H1 (cell line): ENCODE measurements around the gene NTRK2. TPM values are rescaled to one million over a fixed set of nuclear protein-coding genes. Genes with fewer than 3 reads are reported as not detected.

ENCODE experiments used
- CTCF ChIA-PET: fragments of 300-600 bp; sonication (Branson Sonifier 250); formaldehyde crosslinking; loops from one replicate; lab custom pipeline; 2021; ENCODE audit not compliant: partially characterized antibody; lab: Charles Lee
- POLR2A ChIA-PET: fragments of 300-600 bp; sonication (Branson Sonifier 250); formaldehyde crosslinking; loops from one replicate; lab custom pipeline; 2021; ENCODE audit warnings: inconsistent platforms; ENCODE audit not compliant: partially characterized antibody; lab: Charles Lee
- DNase-seq, 2 experiments: peaks; one replicate each; pipeline versions ENCODE4 v3.0.0 to v3.0.0-alpha.2; 2010 to 2022; ENCODE audit warnings: low spot score in 2 of 2, low read depth in 1 of 2, mixed read lengths in 1 of 2
- FAIRE-seq: peaks from 2 replicates; lab custom pipeline; 2011; peaks lifted over from hg19 to GRCh38; lab: Jason Lieb, UNC
- H2AFZ ChIP-seq: 2 replicates; pipeline ENCODE4 v1.8.1; 2012; ENCODE audit warnings: low read length, inconsistent platforms
- H2AK5ac ChIP-seq: 2 replicates; pipeline ENCODE4 v1.6.1; 2013; ENCODE audit warnings: low read depth, low read length
- H2BK120ac ChIP-seq: replicated peaks from 2 replicates; pipeline ENCODE3; 2013; ENCODE audit warnings: low read depth, low read length, inconsistent platforms
- H2BK12ac ChIP-seq: 2 replicates; pipeline ENCODE4 v1.6.1; 2013; ENCODE audit warnings: low read depth, low read length
- H2BK15ac ChIP-seq: 2 replicates; pipeline ENCODE4 v1.6.1; 2013; ENCODE audit warnings: low read length
- H2BK20ac ChIP-seq: 2 replicates; pipeline ENCODE4 v1.6.1; 2013; ENCODE audit warnings: low read length
- H2BK5ac ChIP-seq: 2 replicates; pipeline ENCODE4 v1.6.1; 2013; ENCODE audit warnings: low read depth, low read length
- H3K14ac ChIP-seq: 2 replicates; pipeline ENCODE4 v1.6.1; 2013; ENCODE audit warnings: inconsistent platforms; ENCODE audit not compliant: insufficient read length
- H3K18ac ChIP-seq: 2 replicates; pipeline ENCODE4 v1.6.1; 2013; ENCODE audit warnings: low read length; ENCODE audit errors: extremely low read depth
- H3K23ac ChIP-seq: 2 replicates; pipeline ENCODE4 v1.6.1; 2013; ENCODE audit warnings: inconsistent platforms; ENCODE audit not compliant: insufficient read length
- H3K23me2 ChIP-seq: 2 replicates; pipeline ENCODE4 v1.6.1; 2013; ENCODE audit warnings: low read depth, low read length
- H3K27ac ChIP-seq: 2 replicates; pipeline ENCODE4 v1.6.1; 2011; ENCODE audit warnings: low read depth, low read length, inconsistent platforms
- H3K27me3 ChIP-seq, 4 experiments: replicated peaks in 1 of 4; 1 replicate in 1 of 4; 2 replicates in 3 of 4; pipeline versions ENCODE4 v1.6.1 to v1.8.1; 2011 to 2013; ENCODE audit warnings: low read length in 3 of 4, mild to moderate bottlenecking in 3 of 4, inconsistent platforms in 2 of 4, mixed read lengths in 2 of 4, moderate library complexity in 1 of 4; ENCODE audit not compliant: control insufficient read depth in 3 of 4, insufficient read depth in 3 of 4; ENCODE audit errors: extremely low read depth in 1 of 4
- H3K36me3 ChIP-seq, 4 experiments: 2 replicates each; pipeline versions ENCODE4 v1.6.1 to v1.8.1; 2011 to 2013; ENCODE audit warnings: mild to moderate bottlenecking in 4 of 4, low read length in 3 of 4, moderate library complexity in 2 of 4, control low read depth in 1 of 4, inconsistent platforms in 1 of 4; ENCODE audit not compliant: insufficient read depth in 4 of 4, control insufficient read depth in 2 of 4
- H3K4ac ChIP-seq: replicated peaks from 2 replicates; pipeline ENCODE3; 2013; ENCODE audit warnings: low read length, low read depth, mixed read lengths, inconsistent platforms; ENCODE audit not compliant: insufficient read length
- H3K4me1 ChIP-seq, 4 experiments: replicated peaks in 1 of 4; 1 replicate in 1 of 4; 2 replicates in 3 of 4; pipeline versions ENCODE4 v1.6.1 to v1.8.1; 2011 to 2013; ENCODE audit warnings: low read length in 3 of 4, inconsistent platforms in 2 of 4, mixed read lengths in 1 of 4; ENCODE audit not compliant: insufficient read depth in 4 of 4, control insufficient read depth in 3 of 4
- H3K4me2 ChIP-seq, 2 experiments: 2 replicates each; pipeline versions ENCODE4 v1.6.1 to v1.8.1; 2011 to 2013; ENCODE audit warnings: low read depth in 2 of 2, low read length in 2 of 2, control low read depth in 1 of 2, inconsistent platforms in 1 of 2, mild to moderate bottlenecking in 1 of 2; ENCODE audit not compliant: insufficient read depth in 1 of 2
- H3K4me3 ChIP-seq, 4 experiments: fragments of 200-600, 300-600 bp in 1 of 4; sonication (generic), shearing (Covaris generic), sonication (Bioruptor Twin) in 1 of 4; 2 replicates each; pipeline versions ENCODE4 v1.5.1 to v1.8.1; 2011 to 2016; ENCODE audit warnings: low read length in 4 of 4, low read depth in 3 of 4, control low read depth in 2 of 4, inconsistent platforms in 2 of 4, mild to moderate bottlenecking in 2 of 4, mixed read lengths in 1 of 4, moderate library complexity in 1 of 4; ENCODE audit not compliant: insufficient read depth in 2 of 4; ENCODE audit errors: extremely low read depth in 1 of 4
- H3K56ac ChIP-seq: replicated peaks from 2 replicates; pipeline ENCODE3; 2013; ENCODE audit warnings: low read depth, mild to moderate bottlenecking, mixed read lengths, low read length, inconsistent platforms; ENCODE audit not compliant: insufficient read length
- H3K79me1 ChIP-seq: 2 replicates; pipeline ENCODE4 v1.6.1; 2013; ENCODE audit warnings: low read depth, low read length, control low read depth
- H3K79me2 ChIP-seq, 2 experiments: 2 replicates each; pipeline versions ENCODE4 v1.6.1 to v1.8.1; 2012 to 2013; ENCODE audit warnings: low read length in 2 of 2, mild to moderate bottlenecking in 2 of 2, inconsistent platforms in 1 of 2; ENCODE audit not compliant: insufficient read depth in 2 of 2, control insufficient read depth in 1 of 2
- H3K9ac ChIP-seq, 4 experiments: replicated peaks in 1 of 4; 1 replicate in 1 of 4; 2 replicates in 3 of 4; pipeline versions ENCODE4 v1.6.1 to v1.8.1; 2011 to 2013; ENCODE audit warnings: low read depth in 3 of 4, low read length in 3 of 4, control low read depth in 2 of 4, mild to moderate bottlenecking in 2 of 4, moderate library complexity in 2 of 4, inconsistent platforms in 1 of 4; ENCODE audit errors: extremely low read depth in 1 of 4
- H3K9me3 ChIP-seq, 2 experiments: 2 replicates each; pipeline versions ENCODE4 v1.6.1 to v1.8.1; 2012 to 2013; ENCODE audit warnings: mild to moderate bottlenecking in 2 of 2, moderate library complexity in 2 of 2, control low read depth in 1 of 2, inconsistent platforms in 1 of 2, low read depth in 1 of 2, low read length in 1 of 2, mixed read lengths in 1 of 2; ENCODE audit not compliant: insufficient read depth in 2 of 2
- H4K20me1 ChIP-seq, 2 experiments: replicated peaks in 1 of 2; 2 replicates each; pipeline versions ENCODE3 to v1.8.1; 2011 to 2013; ENCODE audit warnings: inconsistent platforms in 2 of 2, low read length in 2 of 2, mild to moderate bottlenecking in 1 of 2; ENCODE audit not compliant: insufficient read depth in 2 of 2, control insufficient read depth in 1 of 2
- H4K5ac ChIP-seq: 2 replicates; pipeline ENCODE4 v1.6.1; 2013; ENCODE audit warnings: low read length, low read depth, mixed read lengths, inconsistent platforms; ENCODE audit not compliant: insufficient read length
- H4K8ac ChIP-seq: 2 replicates; pipeline ENCODE4 v1.8.0; 2013; ENCODE audit warnings: mild to moderate bottlenecking, moderate library complexity, low read length, inconsistent platforms; ENCODE audit not compliant: insufficient read depth; ENCODE audit errors: extremely low read depth
- H4K91ac ChIP-seq: replicated peaks from 2 replicates; pipeline ENCODE3; 2013; ENCODE audit warnings: low read length, mixed read lengths, inconsistent platforms; ENCODE audit not compliant: insufficient read length
- BACH1 ChIP-seq: IDR thresholded peaks from 2 replicates; pipeline ENCODE4 v1.6.1; 2012; ENCODE audit warnings: low read length, improper control_type of control experiment
- BRCA1 ChIP-seq: IDR thresholded peaks from 2 replicates; pipeline ENCODE4 v1.6.1; 2012; ENCODE audit warnings: low read depth, low read length, improper control_type of control experiment
- FOSL1 ChIP-seq: IDR thresholded peaks from 2 replicates; pipeline ENCODE4 v1.6.1; 2011; ENCODE audit warnings: mild to moderate bottlenecking, low read depth, low read length, moderate library complexity; ENCODE audit not compliant: insufficient read depth
- MAFK ChIP-seq: IDR thresholded peaks from 2 replicates; pipeline ENCODE4 v1.6.1; 2012; ENCODE audit warnings: low read depth, mild to moderate bottlenecking, improper control_type of control experiment, low read length
- NRF1 ChIP-seq: IDR thresholded peaks from 2 replicates; pipeline ENCODE4 v1.6.1; 2011; ENCODE audit warnings: mild to moderate bottlenecking, low read depth, low read length, improper control_type of control experiment
- POLR2AphosphoS5 ChIP-seq: IDR thresholded peaks from 2 replicates; pipeline ENCODE4 v1.6.1; 2011; ENCODE audit warnings: low read depth, low read length
- RFX5 ChIP-seq: IDR thresholded peaks from 2 replicates; pipeline ENCODE4 v1.6.1; 2011; ENCODE audit warnings: low read depth, low read length, improper control_type of control experiment, borderline replicate concordance
- SAP30 ChIP-seq: fragments of 300-600 bp; sonication (generic); IDR thresholded peaks from 2 replicates; pipeline ENCODE4 v1.7.1; 2012; ENCODE audit warnings: low read length, moderate library complexity, mild to moderate bottlenecking, inconsistent platforms; ENCODE audit not compliant: insufficient read depth, insufficient replicate concordance
- SP1 ChIP-seq: IDR thresholded peaks from 2 replicates; pipeline ENCODE4 v1.6.1; 2011; ENCODE audit warnings: low read depth, low read length
- WGBS, 2 experiments: shearing (Covaris generic) in 1 of 2; methylation state at CpG; one replicate each; pipeline versions ENCODE4 v1.1.6 to v1.1.7; 2013 to 2015; ENCODE audit warnings: low lambda C conversion rate in 2 of 2, mixed read lengths in 2 of 2, inconsistent platforms in 1 of 2, low coverage in 1 of 2, missing lambda C conversion rate in 1 of 2; ENCODE audit not compliant: insufficient replicate concordance in 2 of 2, insufficient coverage in 1 of 2, insufficient read length in 1 of 2; ENCODE audit errors: extremely low coverage in 1 of 2, missing lambda C conversion rate in 1 of 2; 5-methylcytosine and 5-hydroxymethylcytosine counted together
- polyA plus RNA-seq, 7 experiments: library from polyadenylated mRNA; depleted of rRNA in 3 of 7; stranded (reverse) in 5 of 7; unstranded in 2 of 7; fragments of >200 nt in 5 of 7; fragments of 200-250 nt in 2 of 7; gene quantifications; 1 replicate in 5 of 7; 2 replicates in 1 of 7; 4 replicates in 1 of 7; pipeline versions ENCODE4 v1.2.1 to v1.2.3, GENCODE V29; 2011 to 2013; ENCODE audit warnings: missing spikeins in 2 of 7, mixed read lengths in 2 of 7
- total RNA-seq: library from RNA; stranded (reverse); fragmentation: NEBNext Ultra II Directional; extraction: Animal tissue kit (Norgen Biotek cat#: 25700); gene quantifications from 2 replicates; pipeline ENCODE4 v1.2.1, GENCODE V29; 2021
- TF ChIP-seq, protein P1 (sequence below): IDR thresholded peaks from 2 replicates; pipeline ENCODE4 v1.6.1; 2011; ENCODE audit warnings: low read length, improper control_type of control experiment
- TF ChIP-seq, protein P2 (sequence below): IDR thresholded peaks from 2 replicates; pipeline ENCODE4 v1.6.1; 2012; ENCODE audit warnings: inconsistent platforms

NTRK2 gene
- total and polyA plus RNA-seq, 2 of the 8 experiments (the other 6 are each of a cell fraction or from before 2014, with no cell fraction given), result 0.03 to 0.04 TPM

GRCh38 chr9:85027870-85028269 is 358.3 kb downstream of the NTRK2 start:
- CTCF ChIA-PET, result no interaction called here
- FAIRE-seq, result no peak

More at GRCh38 chr9:85027870-85028269, 358.3 kb downstream of the NTRK2 start:
- no peak overlapping the region for H2BK12ac ChIP-seq
- no peak overlapping the region for H2BK120ac ChIP-seq
- no peaks in the 10 kb centered on the region for H3K79me2 ChIP-seq
- DNase-seq, result no peak
- H3K23me2 ChIP-seq, result no peaks in the 10 kb centered on the region
- no peaks in the 10 kb centered on the region for H3K79me1 ChIP-seq
- no peak overlapping the region for H3K27ac ChIP-seq
- H3K23ac ChIP-seq, result no peak overlapping the region
- no peak overlapping the region for H4K91ac ChIP-seq
- no peak overlapping the region for H3K4me3 ChIP-seq
- no peak overlapping the region for H3K18ac ChIP-seq
- POLR2A ChIA-PET, result no interaction called here
- no peak overlapping the region for H2BK15ac ChIP-seq
- H4K20me1 ChIP-seq, result no peaks in the 10 kb centered on the region
- no peaks in the 10 kb centered on the region for H3K4me1 ChIP-seq
- H2AFZ ChIP-seq, result no peak overlapping the region
- H3K9ac ChIP-seq, result no peak overlapping the region
- H2BK5ac ChIP-seq, result no peak overlapping the region
- no peaks in the 10 kb centered on the region for H3K9me3 ChIP-seq
- H2AK5ac ChIP-seq, result no peak overlapping the region
- H3K4me2 ChIP-seq, result no peak overlapping the region
- no peak overlapping the region for H3K4ac ChIP-seq
- H3K27me3 ChIP-seq, result no peaks in the 10 kb centered on the region
- no peak overlapping the region for H3K56ac ChIP-seq
- H3K36me3 ChIP-seq, result no peaks in the 10 kb centered on the region
- 85% methylated on average over 3 of the region's 3 CpGs; no CpG with 5 or more reads in 1 of the 2 experiments for WGBS, 2 experiments
- H4K5ac ChIP-seq, result no peak overlapping the region
- no peak overlapping the region for H2BK20ac ChIP-seq
- no peak overlapping the region for H4K8ac ChIP-seq
- H3K14ac ChIP-seq, result no peak overlapping the region
- TF ChIP-seq NRF1, result no peak
- TF ChIP-seq RFX5, result no peak
- TF ChIP-seq MAFK, result no peak
- TF ChIP-seq SAP30, result no peak
- TF ChIP-seq FOSL1, result no peak
- no peak for TF ChIP-seq SP1
- TF ChIP-seq, protein P1, sequence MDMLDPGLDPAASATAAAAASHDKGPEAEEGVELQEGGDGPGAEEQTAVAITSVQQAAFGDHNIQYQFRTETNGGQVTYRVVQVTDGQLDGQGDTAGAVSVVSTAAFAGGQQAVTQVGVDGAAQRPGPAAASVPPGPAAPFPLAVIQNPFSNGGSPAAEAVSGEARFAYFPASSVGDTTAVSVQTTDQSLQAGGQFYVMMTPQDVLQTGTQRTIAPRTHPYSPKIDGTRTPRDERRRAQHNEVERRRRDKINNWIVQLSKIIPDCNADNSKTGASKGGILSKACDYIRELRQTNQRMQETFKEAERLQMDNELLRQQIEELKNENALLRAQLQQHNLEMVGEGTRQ, result no peak
- TF ChIP-seq BACH1, result no peak
- no peak for TF ChIP-seq BRCA1
- TF ChIP-seq POLR2AphosphoS5, result no peak
- TF ChIP-seq, protein P2, sequence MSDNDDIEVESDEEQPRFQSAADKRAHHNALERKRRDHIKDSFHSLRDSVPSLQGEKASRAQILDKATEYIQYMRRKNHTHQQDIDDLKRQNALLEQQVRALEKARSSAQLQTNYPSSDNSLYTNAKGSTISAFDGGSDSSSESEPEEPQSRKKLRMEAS, result no peak
